HG03108 (cell line): Measurements from ENCODE around the gene INSYN2A.

Experiments used
- ATAC-seq: cut with Tn5 transposase; IDR thresholded peaks from one replicate; pipeline ENCODE4 v1.9.1; 2021; ENCODE audit warnings: moderate library complexity; ENCODE audit not compliant: unreplicated experiment

The INSYN2A gene

GRCh38 chr10:127195571-127196281, 665 bp downstream of the INSYN2A start:
- no peak for ATAC-seq

- ATAC-seq, result no peak
These were observed 1.3 kb downstream of the INSYN2A start for GRCh38 chr10:127195041-127195506.

- ATAC-seq, result no peak
These were observed 1.8 kb downstream of the INSYN2A start for GRCh38 chr10:127194599-127194998.

GRCh38 chr10:127194111-127194510, 2.3 kb downstream of the INSYN2A start:
- ATAC-seq, result no peak

- no peak for ATAC-seq
These were observed 3.3 kb downstream of the INSYN2A start for GRCh38 chr10:127193125-127193524.

- ATAC-seq, result no peak
These were observed 6.0 kb downstream of the INSYN2A start for GRCh38 chr10:127190427-127190826.

- no peak for ATAC-seq
These were observed 7.2 kb downstream of the INSYN2A start for GRCh38 chr10:127189226-127189625.

- no peak for ATAC-seq
These were observed 9.6 kb downstream of the INSYN2A start for GRCh38 chr10:127186813-127187212.

GRCh38 chr10:127184582-127184981, 11.8 kb downstream of the INSYN2A start:
- no peak for ATAC-seq

- no peak for ATAC-seq
These were observed 14.2 kb downstream of the INSYN2A start for GRCh38 chr10:127182161-127182560.

- ATAC-seq, result no peak
These were observed 16.7 kb downstream of the INSYN2A start for GRCh38 chr10:127179612-127180250.

- no peak for ATAC-seq
These were observed 19.7 kb downstream of the INSYN2A start for GRCh38 chr10:127176649-127177048.

- no peak for ATAC-seq
These were observed 20.9 kb downstream of the INSYN2A start for GRCh38 chr10:127175357-127176110.

- ATAC-seq, result no peak
These were observed 21.5 kb downstream of the INSYN2A start for GRCh38 chr10:127174866-127175265.

- ATAC-seq, result no peak
These were observed 28.1 kb downstream of the INSYN2A start for GRCh38 chr10:127168261-127168660.

GRCh38 chr10:127162841-127163240, 33.5 kb downstream of the INSYN2A start:
- ATAC-seq, result no peak

- ATAC-seq, result no peak
These were observed 34.9 kb downstream of the INSYN2A start for GRCh38 chr10:127161482-127161881.

GRCh38 chr10:127159648-127160245, 36.6 kb downstream of the INSYN2A start:
- ATAC-seq, result no peak

- no peak for ATAC-seq
These were observed 37.7 kb downstream of the INSYN2A start for GRCh38 chr10:127158662-127159061.

GRCh38 chr10:127157506-127158200, 38.7 kb downstream of the INSYN2A start:
- ATAC-seq, result no peak

GRCh38 chr10:127157089-127157488, 39.3 kb downstream of the INSYN2A start:
- no peak for ATAC-seq
